C4-2B (cell line): Measurements from ENCODE around the gene LHFPL2.

ENCODE experiments used
- H3K27ac ChIP-seq: fragments of 450-650 bp; 2 replicates; pipeline ENCODE4 v1.5.1; 2017
- ZFX ChIP-seq: fragments of 450-650 bp; IDR thresholded peaks from 2 replicates; pipeline ENCODE4 v1.6.1; 2017
- TF ChIP-seq, protein P1 (sequence below): fragments of 450-650 bp; conservative IDR thresholded peaks from 2 replicates; pipeline ENCODE4 v1.5.1; 2017; ENCODE audit warnings: mild to moderate bottlenecking

LHFPL2 gene

GRCh38 chr5:78631931-78632330 is 16.6 kb downstream of the LHFPL2 start:
- TF ChIP-seq ZFX: no peak
- TF ChIP-seq, protein P1, sequence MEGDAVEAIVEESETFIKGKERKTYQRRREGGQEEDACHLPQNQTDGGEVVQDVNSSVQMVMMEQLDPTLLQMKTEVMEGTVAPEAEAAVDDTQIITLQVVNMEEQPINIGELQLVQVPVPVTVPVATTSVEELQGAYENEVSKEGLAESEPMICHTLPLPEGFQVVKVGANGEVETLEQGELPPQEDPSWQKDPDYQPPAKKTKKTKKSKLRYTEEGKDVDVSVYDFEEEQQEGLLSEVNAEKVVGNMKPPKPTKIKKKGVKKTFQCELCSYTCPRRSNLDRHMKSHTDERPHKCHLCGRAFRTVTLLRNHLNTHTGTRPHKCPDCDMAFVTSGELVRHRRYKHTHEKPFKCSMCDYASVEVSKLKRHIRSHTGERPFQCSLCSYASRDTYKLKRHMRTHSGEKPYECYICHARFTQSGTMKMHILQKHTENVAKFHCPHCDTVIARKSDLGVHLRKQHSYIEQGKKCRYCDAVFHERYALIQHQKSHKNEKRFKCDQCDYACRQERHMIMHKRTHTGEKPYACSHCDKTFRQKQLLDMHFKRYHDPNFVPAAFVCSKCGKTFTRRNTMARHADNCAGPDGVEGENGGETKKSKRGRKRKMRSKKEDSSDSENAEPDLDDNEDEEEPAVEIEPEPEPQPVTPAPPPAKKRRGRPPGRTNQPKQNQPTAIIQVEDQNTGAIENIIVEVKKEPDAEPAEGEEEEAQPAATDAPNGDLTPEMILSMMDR: no peak
- H3K27ac ChIP-seq: no peak overlapping the region

GRCh38 chr5:78630047-78630446 is 18.5 kb downstream of the LHFPL2 start:
- TF ChIP-seq ZFX: no peak
- TF ChIP-seq, protein P1: no peak
- no peak overlapping the region for H3K27ac ChIP-seq

DNA sequence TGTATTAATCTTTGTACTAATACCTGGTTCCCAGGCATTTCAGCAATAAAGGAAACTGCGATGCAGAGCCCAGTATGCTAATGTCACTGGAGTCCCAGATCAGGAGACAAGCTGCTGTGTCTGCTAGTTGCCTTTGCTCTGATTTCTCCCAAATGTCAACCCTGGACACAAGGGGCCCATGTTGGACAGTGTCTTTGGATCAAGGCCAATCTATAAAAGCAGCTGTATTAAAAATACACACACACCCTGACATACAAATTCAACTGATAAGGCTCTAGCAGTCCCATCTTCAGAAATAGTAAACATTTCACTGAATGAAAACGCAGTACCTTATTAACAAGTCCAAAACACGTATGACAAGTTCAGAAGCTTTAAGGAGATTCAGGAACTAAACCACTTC is 18.9 kb downstream of the LHFPL2 start:
- TF ChIP-seq ZFX: no peak
- TF ChIP-seq, protein P1: no peak
- no peak overlapping the region for H3K27ac ChIP-seq

GRCh38 chr5:78628270-78628992 is 20.1 kb downstream of the LHFPL2 start:
- no peak for TF ChIP-seq ZFX
- TF ChIP-seq, protein P1: no peak
- no peak overlapping the region for H3K27ac ChIP-seq

DNA sequence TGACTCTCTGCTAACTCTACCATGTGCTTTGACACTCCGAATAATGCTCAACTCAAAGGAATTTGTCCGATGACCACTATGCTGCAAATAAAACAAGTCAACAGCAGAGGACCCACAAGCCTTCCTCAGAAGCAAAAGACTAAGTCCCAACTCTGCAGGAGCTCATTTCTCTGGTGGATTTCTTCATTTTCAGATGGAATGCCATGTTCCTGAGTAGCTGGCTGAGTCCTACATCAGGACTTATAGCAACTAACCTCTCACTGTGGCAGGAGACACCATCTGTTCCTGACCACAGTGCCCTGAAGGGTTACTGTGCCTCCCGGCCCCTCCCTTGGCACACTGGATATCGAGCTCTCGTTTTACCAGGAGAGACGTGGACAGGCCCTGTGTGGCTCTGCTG is 20.8 kb downstream of the LHFPL2 start:
- no peak overlapping the region for H3K27ac ChIP-seq
- no peak for TF ChIP-seq ZFX
- TF ChIP-seq, protein P1: no peak

DNA sequence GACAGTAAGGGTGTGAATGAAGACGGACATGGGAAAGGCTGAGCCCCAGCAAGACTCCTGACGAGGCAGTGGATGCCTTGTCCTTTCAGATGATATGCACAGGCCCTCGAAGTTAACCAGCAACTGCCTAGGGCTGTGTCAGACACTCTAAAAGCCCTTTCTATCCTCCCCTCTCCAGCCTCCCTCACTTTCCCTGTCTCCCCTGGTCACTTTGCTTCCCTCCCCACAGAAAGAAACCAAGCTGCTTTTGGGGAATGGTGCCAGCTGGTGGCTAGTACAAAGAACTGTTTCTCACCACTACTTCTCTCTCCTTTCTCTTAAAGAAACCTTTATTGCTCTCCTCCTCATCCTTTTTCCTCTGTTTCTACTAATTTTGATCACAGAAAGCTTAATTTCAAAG is 21.4 kb downstream of the LHFPL2 start:
- TF ChIP-seq ZFX: no peak
- TF ChIP-seq, protein P1: no peak; the same call in 1 of the 2 replicates
- no peak overlapping the region for H3K27ac ChIP-seq

DNA sequence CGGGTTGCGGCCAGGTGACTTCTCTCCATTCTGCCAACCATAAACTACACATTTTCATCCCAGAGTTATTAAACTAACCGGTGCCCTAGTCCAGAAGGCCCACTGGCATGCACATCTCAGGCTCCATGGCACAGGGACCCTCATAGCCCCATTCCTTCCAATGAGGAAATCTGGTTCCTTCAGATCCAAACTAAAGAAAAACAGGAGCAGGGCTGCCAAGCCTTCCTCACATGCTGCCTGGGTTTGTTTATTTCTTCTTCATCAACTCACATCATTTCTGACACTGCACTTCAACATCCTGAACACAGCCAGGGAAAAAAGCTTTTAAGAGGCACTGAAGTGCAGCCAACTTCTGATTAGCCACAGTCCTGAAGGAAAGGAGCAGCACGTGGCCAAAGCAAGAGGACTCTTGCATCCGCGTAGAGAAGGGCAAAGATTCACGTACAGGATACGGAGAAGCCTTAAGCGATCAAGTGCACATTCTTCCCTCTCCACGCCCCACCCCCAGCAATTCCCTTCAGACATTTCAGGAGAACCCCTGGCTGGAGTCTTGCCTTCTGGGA is 22.5 kb downstream of the LHFPL2 start:
- TF ChIP-seq ZFX: no peak
- TF ChIP-seq, protein P1: no peak
- no peak overlapping the region for H3K27ac ChIP-seq
